K562 (cell line): Measurements from ENCODE around the gene MLC1. TPM values are rescaled to one million over a fixed set of nuclear protein-coding genes. Genes with fewer than 3 reads are reported as not detected.

ENCODE experiments used
- C11orf30 ChIP-seq: fragments of 450-650 bp; IDR thresholded peaks from 2 replicates; pipeline ENCODE4 v1.6.1; 2016; ENCODE audit warnings: low read depth, mild to moderate bottlenecking
- ELF4 ChIP-seq: fragments of 450-650 bp; formaldehyde crosslinking; IDR thresholded peaks from 2 replicates; pipeline ENCODE4 v1.4.0; 2022; ENCODE audit warnings: missing genetic modification characterization
- ETS2 ChIP-seq: IDR thresholded peaks from 2 replicates; pipeline ENCODE4 v1.6.1; 2016; ENCODE audit warnings: borderline replicate concordance, missing genetic modification characterization, mild to moderate bottlenecking, moderate library complexity, missing compliant biosample characterization; ENCODE audit not compliant: poor library complexity, severe bottlenecking
- FOXK2 ChIP-seq, 2 experiments: fragments of 450-650 bp; IDR thresholded peaks in 1 of 2; conservative IDR thresholded peaks in 1 of 2; 2 replicates each; pipeline ENCODE4 v1.6.1; 2016; ENCODE audit warnings: low read depth in 2 of 2, mild to moderate bottlenecking in 1 of 2
- IFI16 ChIP-seq: fragments of 250-450 bp; sonication (Bioruptor Pico); IDR thresholded peaks from 2 replicates; pipeline ENCODE4 v2.1.2; 2022; ENCODE audit warnings: mild to moderate bottlenecking, inconsistent platforms
- JUN ChIP-seq, 2 experiments: sonication (generic) in 1 of 2; formaldehyde crosslinking in 1 of 2; IDR thresholded peaks; 2 replicates each; pipeline versions ENCODE4 v1.6.1 to v1.8.0; 2012 to 2022; ENCODE audit warnings: borderline replicate concordance in 2 of 2, mild to moderate bottlenecking in 2 of 2, improper control_type of control experiment in 1 of 2, low read depth in 1 of 2, low read length in 1 of 2, missing genetic modification reagents in 1 of 2
- MAFF ChIP-seq: IDR thresholded peaks from 2 replicates; pipeline ENCODE4 v1.6.1; 2012; ENCODE audit warnings: low read length, improper control_type of control experiment
- MTA1 ChIP-seq: fragments of 450-650 bp; IDR thresholded peaks from 2 replicates; pipeline ENCODE4 v1.6.1; 2017; ENCODE audit warnings: borderline replicate concordance
- POLR2A ChIP-seq: fragments of 450-650 bp; conservative IDR thresholded peaks from 2 replicates; pipeline ENCODE4 v1.6.1; 2016
- SMARCB1 ChIP-seq: IDR thresholded peaks from 2 replicates; pipeline ENCODE4 v1.6.1; 2011; ENCODE audit warnings: improper control_type of control experiment, low read depth; ENCODE audit not compliant: insufficient read length
- TAF7 ChIP-seq: fragments of 450-650 bp; IDR thresholded peaks from 2 replicates; pipeline ENCODE4 v1.6.1; 2016; ENCODE audit warnings: missing genetic modification characterization, missing compliant biosample characterization
- TCF7L2 ChIP-seq: fragments of 150-350 bp; IDR thresholded peaks from 2 replicates; pipeline ENCODE4 v1.6.1; 2016; ENCODE audit warnings: low read depth, mild to moderate bottlenecking, low read length, moderate library complexity
- TRIM24 ChIP-seq, 2 experiments: fragments of 450-650 bp; IDR thresholded peaks; 2 replicates each; pipeline ENCODE4 v1.6.1; 2016
- TSC22D4 ChIP-seq: fragments of 450-650 bp; IDR thresholded peaks from 2 replicates; pipeline ENCODE4 v1.6.1; 2016; ENCODE audit warnings: missing genetic modification characterization, missing biosample characterization, control low read depth
- ZNF263 ChIP-seq: sonication (generic); formaldehyde crosslinking; IDR thresholded peaks from 2 replicates; pipeline ENCODE4 v1.8.0; 2022; ENCODE audit warnings: mild to moderate bottlenecking, missing genetic modification reagents, borderline replicate concordance
- ZNF408 ChIP-seq: fragments of 250-450 bp; sonication (Bioruptor Pico); IDR thresholded peaks from 2 replicates; pipeline ENCODE4 v1.4.0; 2020; ENCODE audit warnings: low read depth, mild to moderate bottlenecking, moderate library complexity
- ZSCAN29 ChIP-seq: fragments of 450-650 bp; IDR thresholded peaks from 2 replicates; pipeline ENCODE4 v1.6.1; 2017
- polyA plus RNA-seq, 8 experiments: library from polyadenylated mRNA; depleted of rRNA in 4 of 8; stranded (reverse) in 5 of 8; unstranded in 3 of 8; fragments of >200 nt; fragmentation: Nextera tagmentation in 2 of 8; fragmentation: Illumina TruSeq in 1 of 8; extraction: Ambion mirVana in 2 of 8; extraction: Trizol in 1 of 8; gene quantifications; 2 replicates each; pipeline versions ENCODE4 v1.2.1 to v1.2.3, GENCODE V29; 2011 to 2014; ENCODE audit warnings: inconsistent platforms in 1 of 8, missing spikeins in 1 of 8
- total RNA-seq, 7 experiments: library from RNA; depleted of rRNA in 6 of 7; stranded (reverse); fragments of >200 nt in 6 of 7; fragmentation: Illumina TruSeq in 2 of 7; extraction: Trizol in 2 of 7; gene quantifications; 2 replicates each; pipeline versions ENCODE4 v1.2.1 to v1.2.3, GENCODE V29; 2011 to 2021; ENCODE audit warnings: low replicate concordance in 1 of 7
- TF ChIP-seq, protein P1 (sequence below), 2 experiments: IDR thresholded peaks; 2 replicates each; pipeline ENCODE4 v1.6.1; 2012; ENCODE audit warnings: improper control_type of control experiment in 2 of 2, low read depth in 2 of 2, low read length in 2 of 2, borderline replicate concordance in 1 of 2
- TF ChIP-seq, protein P2 (sequence below): fragments of 450-650 bp; formaldehyde crosslinking; IDR thresholded peaks from 2 replicates; pipeline ENCODE4 v1.4.0; 2022; ENCODE audit warnings: missing genetic modification characterization
- TF ChIP-seq, protein P3 (sequence below): sonication (generic); formaldehyde crosslinking; IDR thresholded peaks from 2 replicates; pipeline ENCODE4 v1.8.0; 2022; ENCODE audit warnings: missing genetic modification reagents, mild to moderate bottlenecking, moderate library complexity, borderline replicate concordance
- TF ChIP-seq, protein P4 (sequence below): fragments of 250-450 bp; sonication (Bioruptor Pico); IDR thresholded peaks from 2 replicates; pipeline ENCODE4 v1.5.0; 2022; ENCODE audit warnings: mild to moderate bottlenecking

MLC1 gene
- total and polyA plus RNA-seq, 9 of the 15 experiments (the other 6 are each of a cell fraction or from before 2014, with no cell fraction given): 0.06 to 0.98 (median 0.39) TPM

DNA sequence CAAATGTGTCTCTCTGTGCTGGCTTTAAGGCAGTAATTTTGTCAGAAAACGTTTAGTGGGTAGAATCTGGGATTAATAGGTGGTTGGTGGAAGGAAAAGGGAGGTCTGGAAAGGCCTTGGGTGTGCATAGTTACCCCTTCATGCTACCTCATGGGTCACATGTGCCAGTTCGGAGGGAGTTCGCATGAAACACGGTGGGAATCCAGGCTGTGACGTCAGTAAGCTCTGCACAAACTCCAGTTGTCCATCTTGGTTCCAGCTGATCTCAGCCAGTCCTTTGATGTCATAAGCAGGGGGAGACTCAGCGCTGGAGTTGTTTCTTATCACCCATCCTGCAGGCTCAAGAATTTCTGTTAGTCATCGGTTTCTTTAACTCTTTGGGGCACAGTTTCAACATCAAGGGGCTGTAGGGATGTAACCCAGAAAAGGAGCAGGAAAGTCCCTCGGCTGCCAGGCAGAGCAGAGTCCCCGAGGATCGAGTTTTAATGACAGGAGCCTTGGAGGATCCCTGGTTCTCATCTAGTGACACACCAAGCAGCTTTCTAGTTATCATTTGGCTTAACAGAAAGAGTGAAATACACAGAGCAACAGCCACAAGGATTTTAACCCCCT, 33.4 kb upstream of the MLC1 start (continued):
- TF ChIP-seq, protein P1, sequence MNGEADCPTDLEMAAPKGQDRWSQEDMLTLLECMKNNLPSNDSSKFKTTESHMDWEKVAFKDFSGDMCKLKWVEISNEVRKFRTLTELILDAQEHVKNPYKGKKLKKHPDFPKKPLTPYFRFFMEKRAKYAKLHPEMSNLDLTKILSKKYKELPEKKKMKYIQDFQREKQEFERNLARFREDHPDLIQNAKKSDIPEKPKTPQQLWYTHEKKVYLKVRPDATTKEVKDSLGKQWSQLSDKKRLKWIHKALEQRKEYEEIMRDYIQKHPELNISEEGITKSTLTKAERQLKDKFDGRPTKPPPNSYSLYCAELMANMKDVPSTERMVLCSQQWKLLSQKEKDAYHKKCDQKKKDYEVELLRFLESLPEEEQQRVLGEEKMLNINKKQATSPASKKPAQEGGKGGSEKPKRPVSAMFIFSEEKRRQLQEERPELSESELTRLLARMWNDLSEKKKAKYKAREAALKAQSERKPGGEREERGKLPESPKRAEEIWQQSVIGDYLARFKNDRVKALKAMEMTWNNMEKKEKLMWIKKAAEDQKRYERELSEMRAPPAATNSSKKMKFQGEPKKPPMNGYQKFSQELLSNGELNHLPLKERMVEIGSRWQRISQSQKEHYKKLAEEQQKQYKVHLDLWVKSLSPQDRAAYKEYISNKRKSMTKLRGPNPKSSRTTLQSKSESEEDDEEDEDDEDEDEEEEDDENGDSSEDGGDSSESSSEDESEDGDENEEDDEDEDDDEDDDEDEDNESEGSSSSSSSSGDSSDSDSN (IDR thresholded peaks at IDR 0.05; ENCODE audit: borderline replicate concordance in 1 of 2, low read depth in 2 of 2, low read length in 2 of 2): no peak
- TF ChIP-seq TSC22D4 (tag) (no peak), IFI16 (CRISPR knock-in tag) (no peak), POLR2A (peak; percentile 65), ZSCAN29 (no peak), ZNF263 (CRISPR knock-in tag) (no peak; the same call in 1 of the 2 replicates), TAF7 (tag) (no peak), TCF7L2 (peak; percentile 68; the same call in 1 of the 2 replicates), JUN (IDR thresholded peaks at IDR 0.05; ENCODE audit: borderline replicate concordance, low read depth, low read length) (peak; percentile 94), JUN (CRISPR knock-in tag; IDR thresholded peaks at IDR 0.05; ENCODE audit: borderline replicate concordance) (no peak), ELF4 (CRISPR knock-in tag) (no peak), ZNF408 (CRISPR knock-in tag) (no peak), FOXK2 (conservative IDR thresholded peaks at IDR 0.05 in 1 of 2, IDR thresholded peaks at IDR 0.05 in 1 of 2; ENCODE audit: low read depth in 2 of 2) (peak; percentile 69 to 85; a peak in 3 of 4 replicates), MTA1 (no peak), C11orf30 (peak; percentile 79), MAFF (peak; percentile 46; the same call in 1 of the 2 replicates), SMARCB1 (no peak), ETS2 (no peak), TRIM24 (IDR thresholded peaks at IDR 0.05) (peak; percentile 69 to 74; a peak in 3 of 4 replicates)
- TF ChIP-seq, protein P2, sequence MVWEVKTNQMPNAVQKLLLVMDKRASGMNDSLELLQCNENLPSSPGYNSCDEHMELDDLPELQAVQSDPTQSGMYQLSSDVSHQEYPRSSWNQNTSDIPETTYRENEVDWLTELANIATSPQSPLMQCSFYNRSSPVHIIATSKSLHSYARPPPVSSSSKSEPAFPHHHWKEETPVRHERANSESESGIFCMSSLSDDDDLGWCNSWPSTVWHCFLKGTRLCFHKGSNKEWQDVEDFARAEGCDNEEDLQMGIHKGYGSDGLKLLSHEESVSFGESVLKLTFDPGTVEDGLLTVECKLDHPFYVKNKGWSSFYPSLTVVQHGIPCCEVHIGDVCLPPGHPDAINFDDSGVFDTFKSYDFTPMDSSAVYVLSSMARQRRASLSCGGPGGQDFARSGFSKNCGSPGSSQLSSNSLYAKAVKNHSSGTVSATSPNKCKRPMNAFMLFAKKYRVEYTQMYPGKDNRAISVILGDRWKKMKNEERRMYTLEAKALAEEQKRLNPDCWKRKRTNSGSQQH (CRISPR knock-in tag): no peak
- TF ChIP-seq, protein P3, sequence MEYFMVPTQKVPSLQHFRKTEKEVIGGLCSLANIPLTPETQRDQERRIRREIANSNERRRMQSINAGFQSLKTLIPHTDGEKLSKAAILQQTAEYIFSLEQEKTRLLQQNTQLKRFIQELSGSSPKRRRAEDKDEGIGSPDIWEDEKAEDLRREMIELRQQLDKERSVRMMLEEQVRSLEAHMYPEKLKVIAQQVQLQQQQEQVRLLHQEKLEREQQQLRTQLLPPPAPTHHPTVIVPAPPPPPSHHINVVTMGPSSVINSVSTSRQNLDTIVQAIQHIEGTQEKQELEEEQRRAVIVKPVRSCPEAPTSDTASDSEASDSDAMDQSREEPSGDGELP (CRISPR knock-in tag): peak; percentile 99
- TF ChIP-seq, protein P4, sequence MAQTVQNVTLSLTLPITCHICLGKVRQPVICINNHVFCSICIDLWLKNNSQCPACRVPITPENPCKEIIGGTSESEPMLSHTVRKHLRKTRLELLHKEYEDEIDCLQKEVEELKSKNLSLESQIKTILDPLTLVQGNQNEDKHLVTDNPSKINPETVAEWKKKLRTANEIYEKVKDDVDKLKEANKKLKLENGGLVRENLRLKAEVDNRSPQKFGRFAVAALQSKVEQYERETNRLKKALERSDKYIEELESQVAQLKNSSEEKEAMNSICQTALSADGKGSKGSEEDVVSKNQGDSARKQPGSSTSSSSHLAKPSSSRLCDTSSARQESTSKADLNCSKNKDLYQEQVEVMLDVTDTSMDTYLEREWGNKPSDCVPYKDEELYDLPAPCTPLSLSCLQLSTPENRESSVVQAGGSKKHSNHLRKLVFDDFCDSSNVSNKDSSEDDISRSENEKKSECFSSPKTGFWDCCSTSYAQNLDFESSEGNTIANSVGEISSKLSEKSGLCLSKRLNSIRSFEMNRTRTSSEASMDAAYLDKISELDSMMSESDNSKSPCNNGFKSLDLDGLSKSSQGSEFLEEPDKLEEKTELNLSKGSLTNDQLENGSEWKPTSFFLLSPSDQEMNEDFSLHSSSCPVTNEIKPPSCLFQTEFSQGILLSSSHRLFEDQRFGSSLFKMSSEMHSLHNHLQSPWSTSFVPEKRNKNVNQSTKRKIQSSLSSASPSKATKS (CRISPR knock-in tag): no peak
